Activated CD4-positive, alpha-beta T cell treated with anti-CD3 and anti-CD28 coated beads, Interleukin-2, amount 50 U/mL, for 48 hours (primary cell): Measurements from ENCODE around the gene EFCAB11.

Source experiments
- DNase-seq, 2 experiments: peaks; one replicate each; pipeline ENCODE4 v3.0.0-alpha.2; 2020

Gene EFCAB11

GRCh38 chr14:89760086-89760485, 194.4 kb downstream of the EFCAB11 start:
- no peak for DNase-seq

DNA sequence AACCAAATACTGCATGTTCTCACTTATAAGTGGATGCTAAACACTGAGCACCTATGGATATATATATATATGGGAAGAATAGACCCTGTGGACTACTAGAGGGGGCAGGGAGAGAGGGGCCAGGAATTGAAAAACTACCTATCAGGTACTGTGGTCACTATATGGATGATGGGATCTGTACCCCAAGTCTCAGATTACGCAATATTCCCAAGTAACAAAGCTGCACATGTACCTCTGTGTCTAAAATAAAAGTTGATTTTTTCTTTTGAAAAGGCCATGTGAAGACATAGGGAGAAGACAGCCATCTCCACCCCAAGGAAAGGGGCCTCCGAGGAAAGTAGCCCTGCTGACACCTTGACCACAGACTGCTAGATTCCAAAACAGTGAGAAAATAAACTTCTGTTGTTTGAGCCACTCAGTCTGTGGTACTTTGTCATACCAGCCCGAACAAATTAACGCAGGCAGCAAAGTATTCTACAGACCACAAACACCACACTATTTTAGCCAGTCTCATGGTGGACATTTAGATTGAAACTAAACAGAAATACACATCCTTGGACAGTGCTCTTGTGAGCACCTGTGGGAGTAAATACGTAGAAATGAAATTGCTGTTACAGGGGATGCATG, 197.1 kb downstream of the EFCAB11 start:
- no peak for DNase-seq

DNA sequence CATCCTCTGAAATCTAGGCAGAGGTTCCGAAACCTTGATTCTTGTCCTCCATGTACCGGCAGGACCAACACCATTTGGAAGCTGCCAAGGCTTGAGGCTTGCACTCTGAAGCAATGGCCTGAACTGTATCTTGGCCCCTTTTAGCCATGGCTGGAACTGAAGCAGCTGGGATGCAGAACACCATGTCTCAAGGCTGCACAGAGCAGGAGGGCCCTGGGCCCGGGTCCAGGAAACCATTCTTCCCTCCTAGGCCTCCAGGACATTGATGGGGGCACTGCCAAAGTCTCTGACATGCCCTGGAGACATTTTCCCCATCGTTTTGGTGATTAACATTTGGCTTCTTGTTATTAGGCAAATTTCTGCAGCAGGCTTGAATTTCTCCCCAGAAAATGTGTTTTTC, 198.7 kb downstream of the EFCAB11 start:
- no peak for DNase-seq

DNA sequence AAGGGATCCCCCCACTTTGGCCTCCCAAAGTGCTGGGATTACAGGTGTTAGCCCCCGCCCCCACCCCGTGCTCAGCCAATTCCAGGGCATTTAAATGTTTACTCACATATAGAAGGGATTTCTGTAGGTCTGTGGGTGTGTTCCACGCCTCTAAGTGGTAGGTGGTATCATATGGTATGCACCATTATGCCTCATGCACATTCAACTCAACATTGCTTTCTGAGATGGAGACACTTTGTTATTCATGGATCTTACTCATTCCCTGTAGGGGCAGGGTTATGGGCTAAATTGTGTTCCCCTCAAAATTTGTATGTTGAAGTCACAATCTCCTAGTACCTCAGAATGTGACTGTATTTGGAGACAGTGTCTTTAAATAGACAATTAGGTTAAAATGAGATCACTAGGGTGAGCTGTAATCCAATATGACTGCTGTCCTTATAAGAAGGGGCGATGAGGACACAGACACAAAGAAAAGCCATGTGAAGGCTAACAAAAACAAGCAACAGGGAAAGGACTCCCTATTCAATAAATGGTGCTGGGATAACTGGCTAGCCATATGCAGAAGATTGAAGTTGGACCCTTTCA, 200.6 kb downstream of the EFCAB11 start:
- no peak for DNase-seq

DNA sequence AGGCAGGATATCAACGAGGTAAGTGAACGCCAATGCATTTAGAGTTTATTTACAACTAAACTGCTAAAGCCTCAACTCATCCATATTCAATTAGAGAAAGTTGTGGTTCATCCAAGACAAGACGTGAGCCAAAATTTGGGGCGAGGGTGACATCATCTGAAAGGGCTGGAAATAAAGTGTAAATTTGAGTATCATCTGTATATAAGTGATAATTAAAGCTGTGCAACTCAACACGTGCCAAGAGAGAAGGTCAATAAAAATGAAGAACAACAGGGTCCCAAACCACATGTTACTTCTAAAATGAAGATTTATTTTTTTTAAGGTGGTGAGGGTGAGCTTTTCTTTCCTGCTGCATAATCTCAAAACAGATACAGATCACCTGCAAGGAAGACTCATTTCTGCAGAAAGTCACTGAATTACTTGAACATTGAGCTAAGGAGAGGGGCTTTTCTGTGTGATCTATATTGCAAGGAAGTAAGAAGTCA, 203.6 kb downstream of the EFCAB11 start:
- DNase-seq, result peak; percentile 34 to 55

- no peak for DNase-seq
Observed at GRCh38 chr14:89750281-89750755, 204.2 kb downstream of the EFCAB11 start.

DNA sequence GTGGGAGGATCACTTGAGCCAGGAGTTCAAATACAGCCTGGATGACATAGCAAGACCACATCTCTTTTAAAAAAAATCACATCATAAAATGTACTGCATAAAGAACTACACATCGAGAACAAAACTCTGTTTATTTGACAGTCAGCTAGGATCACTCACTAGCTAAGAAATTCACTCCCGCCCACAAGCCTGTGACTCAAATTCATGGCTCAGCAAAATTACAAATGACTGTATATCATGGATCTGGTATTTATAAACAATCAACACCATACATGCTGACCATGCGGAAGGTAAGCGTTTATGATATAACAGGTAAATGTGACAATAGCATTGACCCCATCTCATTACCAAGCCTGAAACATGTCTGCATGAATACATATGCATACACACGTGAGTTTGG, 206.5 kb downstream of the EFCAB11 start:
- DNase-seq, result peak in 1 of 2 experiments; percentile 29

DNA sequence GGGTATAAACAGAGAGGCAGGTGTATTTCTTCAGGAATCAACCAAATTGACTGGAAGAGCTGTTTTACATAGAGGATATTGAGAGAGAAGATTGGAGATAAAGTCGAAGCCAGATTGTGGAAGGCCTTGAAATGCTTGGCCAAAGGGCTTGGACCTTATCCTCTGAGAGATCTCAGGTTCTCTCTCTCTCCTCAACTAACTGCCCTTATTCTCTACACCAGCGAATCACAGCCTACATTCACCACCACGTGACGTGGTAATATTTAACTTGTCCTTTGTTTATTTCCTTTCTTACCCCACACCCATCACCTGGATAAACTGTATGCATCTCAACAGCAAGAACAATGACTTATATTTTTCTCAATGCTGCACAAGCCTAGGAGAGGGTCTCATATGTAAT, 207.4 kb downstream of the EFCAB11 start:
- DNase-seq, result no peak

DNA sequence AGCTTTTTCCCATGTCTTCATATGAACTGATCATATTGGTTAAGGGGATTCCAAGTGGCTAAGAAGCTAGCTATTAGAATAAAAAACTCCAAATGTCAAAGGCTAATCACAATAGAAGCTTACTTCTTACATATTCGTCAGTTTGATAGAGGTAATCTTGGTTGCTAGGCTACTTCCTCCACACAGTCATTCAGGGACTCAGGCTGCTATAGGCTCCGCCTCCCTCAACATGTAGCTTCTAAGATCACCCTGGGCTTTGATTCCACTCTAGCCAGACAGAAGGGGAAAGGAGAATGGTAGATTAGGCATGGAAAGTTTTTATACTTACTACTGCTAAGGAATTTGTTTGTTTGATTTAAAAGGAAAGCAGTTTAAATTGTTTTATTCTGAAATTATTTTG, 207.9 kb downstream of the EFCAB11 start:
- DNase-seq, result no peak

- no peak for DNase-seq
Observed at GRCh38 chr14:89746135-89746534, 208.4 kb downstream of the EFCAB11 start.
